ENCODE measurements around the gene CENPL. TPM values are rescaled to one million over a fixed set of nuclear protein-coding genes. Genes with fewer than 3 reads are reported as not detected.
"Not testable (repeated sequence)": the region's sequence is repeated elsewhere in the genome, so short reads cannot be mapped to it uniquely, and the experiment has no call there.

The CENPL gene
- total and polyA plus RNA-seq, 8 donors = 7.2 to 19.0 (median 11.3) TPM

DNA sequence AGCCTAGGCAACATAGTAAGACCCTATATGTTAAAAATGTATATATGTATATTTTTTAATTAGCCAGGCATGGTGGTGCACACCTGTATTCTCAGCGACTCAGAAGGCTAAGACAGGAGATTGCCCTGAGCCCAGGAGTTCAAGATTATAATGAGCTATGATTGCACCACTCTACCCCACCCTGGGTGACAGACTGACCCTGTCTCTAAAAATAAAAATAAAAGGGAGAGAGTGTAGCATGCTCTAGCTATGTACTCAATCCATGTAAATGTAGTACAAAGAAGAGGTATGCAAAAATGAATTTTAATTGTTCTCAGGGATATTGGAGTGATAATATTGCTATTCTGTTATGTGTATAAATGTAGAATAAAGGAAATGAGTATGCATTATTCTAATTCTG is 53.1 kb downstream of the CENPL start:
- Histone ChIP-seq H3K36me3 (peaks cover 0 to 44% of the 10 kb centered on the region in 2 donors), H3K27ac (no peak overlapping the region)
- DNase-seq = no peak

GRCh38 chr1:173770330-173770729 is 54.4 kb downstream of the CENPL start:
- H3K27ac ChIP-seq; H3K27me3 ChIP-seq; ATAC-seq; intact Hi-C loops (cut with DNase I); H3K9me3 ChIP-seq; DNase-seq; H3K4me3 ChIP-seq; H3K4me1 ChIP-seq: not testable (repeated sequence)
- peaks cover 0 to 44% of the 10 kb centered on the region in 2 donors for H3K36me3 ChIP-seq

More for the DNA sequence above, 53.1 kb downstream of the CENPL start:
- no peak for ATAC-seq
- H3K4me1 ChIP-seq = no peaks in the 10 kb centered on the region
- no peak overlapping the region for H3K4me3 ChIP-seq
- TF ChIP-seq, protein P1, sequence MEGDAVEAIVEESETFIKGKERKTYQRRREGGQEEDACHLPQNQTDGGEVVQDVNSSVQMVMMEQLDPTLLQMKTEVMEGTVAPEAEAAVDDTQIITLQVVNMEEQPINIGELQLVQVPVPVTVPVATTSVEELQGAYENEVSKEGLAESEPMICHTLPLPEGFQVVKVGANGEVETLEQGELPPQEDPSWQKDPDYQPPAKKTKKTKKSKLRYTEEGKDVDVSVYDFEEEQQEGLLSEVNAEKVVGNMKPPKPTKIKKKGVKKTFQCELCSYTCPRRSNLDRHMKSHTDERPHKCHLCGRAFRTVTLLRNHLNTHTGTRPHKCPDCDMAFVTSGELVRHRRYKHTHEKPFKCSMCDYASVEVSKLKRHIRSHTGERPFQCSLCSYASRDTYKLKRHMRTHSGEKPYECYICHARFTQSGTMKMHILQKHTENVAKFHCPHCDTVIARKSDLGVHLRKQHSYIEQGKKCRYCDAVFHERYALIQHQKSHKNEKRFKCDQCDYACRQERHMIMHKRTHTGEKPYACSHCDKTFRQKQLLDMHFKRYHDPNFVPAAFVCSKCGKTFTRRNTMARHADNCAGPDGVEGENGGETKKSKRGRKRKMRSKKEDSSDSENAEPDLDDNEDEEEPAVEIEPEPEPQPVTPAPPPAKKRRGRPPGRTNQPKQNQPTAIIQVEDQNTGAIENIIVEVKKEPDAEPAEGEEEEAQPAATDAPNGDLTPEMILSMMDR (IDR thresholded peaks at IDR 0.05) = no peak
- no peaks in the 10 kb centered on the region for H3K27me3 ChIP-seq
- no peaks in the 10 kb centered on the region for H3K9me3 ChIP-seq
- intact Hi-C loops (cut with DNase I) = no loop called here

DNA sequence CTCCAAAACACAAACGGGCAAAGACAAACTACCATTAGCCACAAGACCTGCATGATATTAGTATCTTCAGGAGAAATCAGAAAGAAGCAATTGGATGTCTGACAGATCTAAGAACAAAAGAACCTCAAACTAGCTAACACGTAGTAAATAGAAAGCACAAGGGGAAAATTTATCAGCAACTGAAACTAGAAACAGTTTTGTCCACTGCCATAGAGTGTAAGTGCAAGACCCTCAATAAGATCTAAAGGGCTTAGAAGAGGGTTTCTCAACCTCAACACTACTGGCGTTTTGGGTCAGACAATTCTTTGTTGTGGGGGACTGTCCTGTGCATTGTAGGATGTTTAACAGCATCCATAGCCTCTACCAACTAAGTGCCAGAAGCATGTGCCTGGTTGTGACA is 55.9 kb downstream of the CENPL start:
- H3K27me3 ChIP-seq = no peaks in the 10 kb centered on the region
- ATAC-seq (no peak), DNase-seq (no peak)
- TF ChIP-seq, protein P1 (IDR thresholded peaks at IDR 0.05) = no peak
- H3K4me3 ChIP-seq = no peak overlapping the region
- H3K36me3 ChIP-seq = peaks cover 0 to 35% of the 10 kb centered on the region in 2 donors
- peaks cover 0 to 5% of the 10 kb centered on the region in 2 donors for H3K9me3 ChIP-seq
- H3K27ac ChIP-seq = no peak overlapping the region
- H3K4me1 ChIP-seq = no peaks in the 10 kb centered on the region
- intact Hi-C loops (cut with DNase I) = no loop called here

GRCh38 chr1:173768206-173768605 is 56.5 kb downstream of the CENPL start:
- H3K4me3 ChIP-seq = no peak overlapping the region
- no peaks in the 10 kb centered on the region for H3K27me3 ChIP-seq
- ATAC-seq = no peak
- TF ChIP-seq, protein P1 (IDR thresholded peaks at IDR 0.05) = no peak
- peaks cover 0 to 35% of the 10 kb centered on the region in 2 donors for H3K36me3 ChIP-seq
- no peaks in the 10 kb centered on the region for H3K4me1 ChIP-seq
- no peak for DNase-seq
- no peak overlapping the region for H3K27ac ChIP-seq
- intact Hi-C loops (cut with DNase I) = no loop called here
- peaks cover 0 to 8% of the 10 kb centered on the region in 2 donors for H3K9me3 ChIP-seq

DNA sequence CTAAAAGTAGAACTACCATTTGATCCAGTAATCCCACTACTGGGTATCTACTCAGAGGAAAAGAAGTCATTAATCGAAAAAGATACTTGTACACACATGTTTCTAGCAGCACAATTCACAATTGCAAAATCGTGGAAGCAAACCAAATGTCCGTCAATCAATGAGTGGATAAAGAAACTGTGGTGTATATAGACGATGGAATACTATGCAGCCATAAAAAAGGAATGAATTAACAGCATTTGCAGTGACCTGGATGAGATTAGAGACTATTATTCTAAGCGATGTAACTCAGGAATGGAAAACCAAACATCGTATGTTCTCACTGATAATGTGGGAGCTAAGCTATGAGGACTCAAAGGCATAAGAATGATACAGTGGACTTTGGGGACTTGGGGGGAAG is 60.4 kb downstream of the CENPL start:
- H3K27me3 ChIP-seq; H3K4me3 ChIP-seq; H3K27ac ChIP-seq; H3K4me1 ChIP-seq; intact Hi-C loops (cut with DNase I); DNase-seq; ATAC-seq: not testable (repeated sequence)
- peaks cover 0 to 39% of the 10 kb centered on the region in 2 donors for H3K36me3 ChIP-seq
- peaks cover 0 to 14% of the 10 kb centered on the region in 2 donors for H3K9me3 ChIP-seq

- intact Hi-C loops (cut with DNase I) = no loop called here
- DNase-seq = no peak
- ATAC-seq = no peak
Observed at GRCh38 chr1:173758980-173759379, 65.7 kb downstream of the CENPL start.

More at GRCh38 chr1:173758980-173759379, 65.7 kb downstream of the CENPL start:
- Histone ChIP-seq H3K4me1 (no peaks in the 10 kb centered on the region), H3K36me3 (peaks cover 0 to 60% of the 10 kb centered on the region in 2 donors), H3K27ac (no peak overlapping the region), H3K27me3 (no peaks in the 10 kb centered on the region), H3K9me3 (peaks cover 0 to 10% of the 10 kb centered on the region in 2 donors), H3K4me3 (no peak overlapping the region)
- TF ChIP-seq, protein P1 (IDR thresholded peaks at IDR 0.05) = no peak

Data from left lung (tissue), 10 donors.